ENCODE data around the gene CRKL.

CRKL gene

DNA sequence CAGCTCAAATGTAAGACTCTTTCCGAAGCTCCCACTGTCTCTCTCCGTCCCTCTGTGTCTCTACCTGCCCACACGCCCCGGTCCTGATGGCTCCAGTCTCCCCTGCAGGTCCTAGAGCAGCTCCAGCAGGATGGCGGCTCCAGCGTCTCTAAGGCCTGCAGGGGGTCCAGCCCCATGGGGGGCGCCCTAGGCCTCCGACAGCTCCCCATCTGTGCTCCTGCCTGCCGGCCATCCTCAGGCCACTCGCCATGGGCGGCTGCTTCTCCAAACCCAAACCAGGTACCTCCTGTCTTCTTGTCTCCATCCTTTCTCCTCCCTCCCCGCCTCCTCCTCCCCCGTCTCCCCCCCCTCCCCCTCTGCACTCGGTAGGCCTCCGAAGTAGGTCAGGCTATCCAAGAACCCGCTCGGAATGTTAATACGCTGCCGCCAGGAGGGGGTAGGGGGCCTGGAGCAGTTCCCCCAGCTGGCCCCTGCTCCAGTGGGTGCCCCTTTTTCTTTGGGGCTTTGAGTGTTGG lies 50.5 kb downstream of the CRKL start:
- DNase-seq (ENCODE audit: low spot score) = no peak

DNA sequence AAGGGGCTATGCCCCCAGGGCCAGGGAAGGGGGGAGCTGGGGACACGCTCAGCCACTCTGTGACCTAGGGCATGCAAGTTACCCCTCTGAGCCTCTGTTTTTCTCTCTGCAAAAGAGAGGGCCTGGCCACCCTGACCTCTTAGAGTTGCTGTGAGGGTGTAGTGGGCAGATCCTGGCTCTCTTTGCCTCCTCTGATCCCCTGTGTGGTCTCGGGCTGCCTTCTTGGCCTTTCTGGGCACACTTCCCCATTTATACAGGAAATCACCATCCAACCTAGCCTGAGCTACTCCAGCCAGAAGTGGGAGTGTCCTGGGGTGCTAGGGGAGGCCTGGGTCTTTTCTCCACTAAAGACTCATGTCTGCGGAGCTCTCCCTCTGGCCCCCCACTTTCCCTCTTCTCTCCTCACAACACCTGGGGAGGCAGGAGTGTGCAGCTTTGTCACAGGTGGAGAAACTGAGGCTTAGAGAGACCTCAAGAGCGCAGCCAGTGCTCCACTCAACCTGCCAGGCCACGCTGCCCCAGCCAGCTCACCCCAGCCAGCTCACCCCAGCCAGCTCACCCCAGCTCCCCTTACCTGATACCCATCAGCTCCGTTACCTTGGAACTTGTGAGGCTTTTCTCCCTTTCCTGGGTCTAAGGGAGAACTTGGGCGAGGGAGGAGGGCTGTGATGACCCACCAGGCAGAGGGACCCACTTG lies 51.2 kb downstream of the CRKL start:
- no peak for DNase-seq (ENCODE audit: low spot score)

DNA sequence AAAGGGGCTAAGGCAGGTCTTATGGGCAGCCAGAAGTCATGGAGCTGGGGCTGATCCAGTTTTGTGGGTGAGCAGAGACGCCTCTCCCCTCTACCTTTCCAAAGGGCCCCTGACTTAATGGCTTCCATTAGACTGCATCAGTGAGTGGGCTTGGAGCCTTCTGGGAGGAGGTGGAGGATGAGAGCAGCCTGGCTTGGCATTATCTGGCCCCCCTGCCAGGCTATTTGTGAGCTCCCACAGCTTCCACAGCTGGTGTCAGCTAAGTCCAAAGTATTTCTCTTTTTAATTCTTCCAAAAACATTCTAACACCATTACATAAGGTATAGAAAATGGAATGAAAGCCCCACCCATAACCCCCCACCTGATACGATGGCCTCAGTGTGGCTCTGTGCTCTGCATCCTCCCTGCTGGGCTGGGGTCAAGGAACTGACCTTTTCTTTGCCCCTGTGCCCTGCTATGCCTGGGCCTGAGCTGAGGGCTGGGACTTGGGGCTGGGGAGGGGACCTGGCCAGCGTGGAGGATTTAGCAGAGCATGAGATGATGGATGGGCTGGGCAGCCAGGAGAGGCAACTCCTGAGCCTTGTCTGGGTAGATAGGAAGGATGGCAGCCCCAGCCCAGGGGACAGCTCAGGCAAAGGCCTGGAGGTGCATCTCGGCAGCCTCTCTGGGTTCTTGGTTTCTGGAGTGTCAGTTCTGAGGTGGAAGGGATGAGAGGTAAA lies 53.9 kb downstream of the CRKL start:
- DNase-seq (ENCODE audit: low spot score) = no peak

DNA sequence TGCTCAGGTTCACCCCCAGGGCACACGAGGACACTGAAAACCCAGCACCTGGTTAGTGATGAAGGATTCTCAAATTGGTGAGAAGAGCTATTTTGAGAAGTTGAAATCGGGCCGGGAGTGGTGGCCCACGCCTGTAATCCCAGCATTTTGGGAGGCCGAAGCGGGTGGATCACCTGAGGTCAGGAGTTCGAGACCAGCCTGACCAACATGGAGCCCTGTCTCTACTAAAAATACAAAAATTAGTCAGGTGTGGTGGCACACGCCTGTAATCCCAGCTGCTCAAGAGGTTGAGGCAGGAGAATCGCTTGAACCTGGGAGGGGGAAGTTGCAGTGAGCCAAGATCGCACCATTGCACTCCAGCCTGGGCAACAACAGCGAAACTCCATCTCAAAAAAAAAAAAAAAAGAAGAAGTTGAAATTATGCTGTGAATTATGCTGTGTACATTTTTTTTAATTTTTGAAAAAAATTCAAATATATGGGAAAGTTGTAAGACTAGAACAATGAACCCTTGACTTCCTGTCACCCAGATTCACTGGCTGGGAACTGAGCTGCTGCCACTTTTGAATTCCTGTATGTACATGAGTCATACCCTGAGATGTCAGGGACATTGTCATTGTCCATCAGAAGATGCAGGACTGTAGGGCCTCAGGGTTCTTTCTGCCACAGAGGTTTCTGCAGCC lies 54.9 kb downstream of the CRKL start:
- DNase-seq (ENCODE audit: low spot score) = peak; percentile 57

DNA sequence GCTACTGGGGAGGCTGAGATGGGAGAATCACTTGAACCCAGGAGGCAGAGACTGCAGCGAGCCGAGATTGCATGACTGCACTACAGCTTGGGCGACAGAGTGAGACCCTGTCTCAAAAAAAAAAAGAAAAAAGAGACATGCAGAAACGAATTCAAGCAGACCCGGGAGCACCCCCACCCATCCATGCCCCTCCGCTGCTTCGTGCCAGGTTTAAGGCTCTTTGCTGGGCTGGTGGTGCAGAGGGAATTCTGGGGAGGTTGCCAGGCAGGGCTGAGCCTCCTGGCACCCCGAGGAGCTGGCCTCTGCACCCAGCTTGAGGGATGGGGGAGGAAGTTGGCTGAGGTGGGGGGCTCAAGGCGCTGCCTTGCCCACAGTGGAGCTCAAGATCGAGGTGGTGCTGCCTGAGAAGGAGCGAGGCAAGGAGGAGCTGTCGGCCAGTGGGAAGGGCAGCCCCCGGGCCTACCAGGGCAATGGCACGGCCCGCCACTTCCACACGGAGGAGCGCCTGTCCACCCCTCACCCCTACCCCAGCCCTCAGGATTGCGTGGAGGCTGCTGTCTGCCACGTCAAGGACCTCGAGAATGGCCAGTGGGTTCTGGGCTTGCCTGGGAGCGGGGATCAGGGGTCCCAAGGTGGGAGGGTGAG lies 55.8 kb downstream of the CRKL start:
- DNase-seq (ENCODE audit: low spot score) = no peak

DNA sequence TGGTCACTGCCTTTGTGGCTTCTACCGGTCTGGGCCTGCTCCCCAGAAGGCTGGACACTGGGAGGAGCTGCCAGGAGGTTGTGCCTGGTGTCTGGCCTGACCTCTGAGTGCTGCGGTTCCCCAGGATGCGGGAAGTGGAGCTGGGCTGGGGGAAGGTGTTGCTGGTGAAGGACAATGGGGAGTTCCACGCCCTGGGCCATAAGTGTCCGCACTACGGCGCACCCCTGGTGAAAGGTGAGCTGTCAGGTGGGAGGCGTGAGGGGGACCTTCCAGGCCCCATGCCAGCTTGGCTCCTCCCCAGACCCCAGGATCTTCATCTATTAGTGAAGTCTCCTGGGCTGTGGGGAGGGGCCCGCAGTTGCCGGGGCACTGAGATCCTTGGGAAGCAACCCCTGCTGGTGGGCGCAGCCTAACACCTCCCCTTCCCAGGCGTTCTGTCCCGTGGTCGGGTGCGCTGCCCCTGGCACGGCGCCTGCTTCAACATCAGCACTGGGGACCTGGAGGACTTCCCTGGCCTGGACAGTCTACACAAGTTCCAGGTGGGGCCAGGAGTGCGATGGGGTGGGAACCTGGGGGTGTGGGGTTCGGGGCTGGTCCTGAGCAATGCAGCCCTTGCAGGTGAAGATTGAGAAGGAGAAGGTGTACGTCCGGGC lies 56.6 kb downstream of the CRKL start:
- DNase-seq (ENCODE audit: low spot score) = no peak

DNA sequence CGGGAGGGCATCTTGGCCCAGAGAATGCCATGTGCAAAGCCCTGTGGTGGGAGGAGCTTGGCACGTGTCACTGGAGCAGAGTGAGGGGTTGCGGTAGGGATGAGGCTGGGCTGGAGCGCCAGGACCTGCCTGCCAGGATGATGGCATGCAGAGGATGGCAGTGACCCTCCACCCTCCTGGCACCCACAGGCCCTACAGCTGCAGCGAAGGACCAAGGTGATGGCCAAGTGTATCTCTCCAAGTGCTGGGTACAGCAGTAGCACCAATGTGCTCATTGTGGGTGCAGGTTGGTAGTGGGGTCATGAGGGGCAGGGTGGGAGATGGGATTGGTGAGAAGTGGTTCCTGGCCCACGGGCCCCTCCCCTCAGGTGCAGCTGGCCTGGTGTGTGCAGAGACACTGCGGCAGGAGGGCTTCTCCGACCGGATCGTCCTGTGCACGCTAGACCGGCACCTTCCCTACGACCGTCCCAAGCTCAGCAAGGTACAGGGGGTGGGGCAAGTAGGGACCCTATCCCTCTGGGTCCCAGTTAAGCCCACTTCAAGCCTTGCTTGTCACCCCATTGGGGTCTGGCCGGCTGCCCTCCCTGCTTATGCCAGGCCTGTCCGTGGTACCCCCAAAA lies 57.2 kb downstream of the CRKL start:
- no peak for DNase-seq (ENCODE audit: low spot score)

DNA sequence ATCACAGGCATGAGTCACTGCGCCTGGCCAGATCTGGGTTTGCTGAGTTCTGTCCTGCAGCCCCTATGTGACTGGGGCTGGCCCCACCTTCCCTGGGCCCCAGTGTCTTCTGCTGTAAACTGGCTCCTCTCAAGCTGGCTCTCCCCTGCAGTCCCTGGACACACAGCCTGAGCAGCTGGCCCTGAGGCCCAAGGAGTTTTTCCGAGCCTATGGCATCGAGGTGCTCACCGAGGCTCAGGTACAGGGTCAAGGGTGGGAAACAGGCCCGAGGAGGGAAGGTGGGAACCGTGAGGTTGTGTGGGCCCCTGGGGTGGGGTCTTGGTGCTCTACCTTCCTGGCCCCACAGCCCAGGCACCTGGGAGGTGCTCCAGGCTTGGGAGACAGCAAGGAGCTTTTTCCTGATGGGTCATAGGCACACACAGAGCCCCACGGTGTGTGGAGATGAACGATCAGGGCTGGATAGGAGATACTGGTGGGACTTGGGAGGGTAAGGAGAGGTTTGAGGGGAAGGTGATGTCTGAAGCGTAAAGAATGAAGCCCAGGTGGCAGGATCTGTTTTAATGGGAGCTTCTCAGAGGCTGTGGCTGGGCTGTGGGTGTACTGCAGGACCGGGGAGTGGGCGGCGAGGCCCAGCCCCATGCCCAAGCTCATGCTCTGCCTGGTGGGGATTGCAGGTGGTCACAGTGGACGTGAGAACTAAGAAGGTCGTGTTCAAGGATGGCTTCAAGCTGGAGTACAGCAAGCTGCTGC lies 58.5 kb downstream of the CRKL start:
- no peak for DNase-seq (ENCODE audit: low spot score)

DNA sequence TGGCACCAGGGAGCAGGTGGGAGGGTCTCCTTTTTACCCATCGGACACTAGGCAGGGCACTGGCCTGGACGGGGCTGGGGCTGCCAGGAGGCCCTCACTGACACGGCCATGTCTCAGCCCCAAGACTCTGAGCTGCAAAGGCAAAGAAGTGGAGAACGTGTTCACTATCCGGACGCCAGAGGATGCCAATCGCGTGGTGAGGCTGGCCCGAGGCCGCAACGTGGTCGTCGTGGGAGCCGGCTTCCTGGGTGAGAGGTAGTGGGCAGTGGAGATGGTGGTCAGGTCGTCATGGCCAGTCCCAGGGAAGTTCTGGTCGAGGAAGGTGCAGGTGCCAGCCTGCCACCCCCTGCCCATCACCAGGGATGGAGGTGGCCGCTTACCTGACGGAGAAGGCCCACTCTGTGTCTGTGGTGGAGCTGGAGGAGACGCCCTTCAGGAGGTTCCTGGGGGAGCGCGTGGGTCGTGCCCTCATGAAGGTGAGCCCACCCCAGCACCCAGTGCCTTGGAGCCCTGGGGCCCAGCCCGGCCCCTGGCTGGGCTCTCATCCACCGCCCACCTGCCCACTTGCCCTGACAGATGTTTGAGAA lies 59.2 kb downstream of the CRKL start:
- DNase-seq (ENCODE audit: low spot score) = no peak

DNA sequence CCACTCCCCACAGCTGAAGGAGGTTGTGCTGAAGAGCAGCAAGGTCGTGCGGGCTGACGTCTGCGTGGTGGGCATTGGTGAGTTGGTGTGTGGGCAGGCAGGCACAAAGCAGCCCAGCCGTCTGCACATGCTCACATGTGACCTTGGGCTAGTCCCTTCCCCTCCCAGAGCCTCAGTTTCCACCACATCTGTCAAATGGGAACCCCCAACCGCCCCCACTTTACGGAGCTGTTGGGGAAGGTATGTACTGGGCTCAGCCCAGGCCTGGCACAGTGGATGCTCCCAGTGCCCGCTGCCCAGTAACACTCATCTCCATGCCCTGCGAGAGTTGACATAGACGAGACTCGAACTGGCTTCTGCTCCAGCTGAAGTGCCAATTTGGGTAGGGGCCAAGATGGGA lies 59.8 kb downstream of the CRKL start:
- DNase-seq (ENCODE audit: low spot score) = no peak

DNA sequence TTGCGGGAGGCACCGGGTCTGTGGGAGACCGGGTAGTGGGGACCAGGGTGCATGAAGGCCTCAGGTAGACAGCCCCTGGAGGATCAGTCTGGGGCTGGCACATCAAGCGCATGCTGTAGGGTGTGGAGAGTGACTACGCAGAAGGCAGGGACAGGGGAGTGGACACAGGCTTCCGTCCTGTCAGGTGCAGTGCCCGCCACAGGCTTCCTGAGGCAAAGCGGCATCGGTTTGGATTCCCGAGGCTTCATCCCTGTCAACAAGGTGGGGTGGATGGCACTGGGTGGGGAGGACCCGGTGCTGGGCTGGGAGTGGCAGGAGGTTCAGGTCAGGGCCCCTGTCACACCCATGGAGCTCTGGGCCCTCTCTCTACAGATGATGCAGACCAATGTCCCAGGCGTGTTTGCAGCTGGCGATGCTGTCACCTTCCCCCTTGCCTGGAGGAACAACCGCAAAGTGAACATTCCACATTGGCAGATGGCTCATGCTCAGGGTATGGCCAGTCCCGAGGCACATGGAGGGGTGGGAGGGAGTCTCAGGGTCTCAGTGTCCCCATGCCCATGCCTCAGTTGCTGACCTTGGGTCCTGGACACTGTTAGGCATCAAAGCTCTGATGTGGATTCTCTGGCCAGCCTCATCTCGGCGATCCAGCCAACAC lies 60.4 kb downstream of the CRKL start:
- DNase-seq (ENCODE audit: low spot score) = no peak

DNA sequence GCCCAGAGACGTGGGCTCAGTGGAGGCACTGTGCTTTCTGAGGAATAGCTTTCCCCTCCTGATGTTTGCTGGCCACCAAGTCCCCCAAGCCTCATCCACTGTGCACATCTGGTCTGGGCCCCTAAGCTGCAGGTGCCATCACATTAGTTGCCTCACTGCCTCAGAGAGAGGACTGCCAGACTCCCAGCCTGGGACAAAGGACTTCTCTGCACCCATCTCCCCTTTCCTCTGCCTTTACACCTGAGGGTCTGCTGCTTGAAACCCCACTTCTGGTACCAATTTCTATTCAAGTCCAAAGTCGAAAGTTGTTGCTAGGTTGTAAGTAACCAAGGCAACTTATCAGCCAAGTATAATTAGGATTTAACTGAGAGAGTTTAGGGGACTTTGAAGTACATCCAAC lies 61.2 kb downstream of the CRKL start:
- no peak for DNase-seq (ENCODE audit: low spot score)

DNA sequence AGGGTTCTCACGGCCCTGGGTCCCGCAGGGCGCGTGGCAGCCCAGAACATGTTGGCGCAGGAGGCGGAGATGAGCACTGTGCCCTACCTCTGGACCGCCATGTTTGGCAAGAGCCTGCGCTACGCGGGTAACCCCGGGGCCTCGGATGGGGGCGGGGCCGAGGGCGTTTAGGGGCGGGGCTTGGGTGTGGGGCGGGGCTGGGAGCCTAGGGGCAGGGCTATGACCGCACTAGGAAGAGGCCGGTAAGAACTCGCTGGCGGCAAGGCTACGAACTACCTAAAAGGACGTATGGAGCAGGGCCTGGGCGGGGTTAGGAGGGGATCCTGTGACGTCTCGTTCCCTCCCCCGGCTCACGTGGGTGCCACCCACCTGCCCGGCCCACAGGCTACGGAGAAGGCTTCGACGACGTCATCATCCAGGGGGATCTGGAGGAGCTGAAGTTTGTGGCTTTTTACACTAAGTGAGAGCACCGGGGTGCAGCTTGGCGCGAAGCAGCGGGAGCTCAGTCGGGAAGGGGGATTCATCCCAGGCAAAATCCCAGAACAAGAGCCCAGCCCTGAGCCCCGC lies 62.1 kb downstream of the CRKL start:
- peak; percentile 74 for DNase-seq (ENCODE audit: low spot score)

DNA sequence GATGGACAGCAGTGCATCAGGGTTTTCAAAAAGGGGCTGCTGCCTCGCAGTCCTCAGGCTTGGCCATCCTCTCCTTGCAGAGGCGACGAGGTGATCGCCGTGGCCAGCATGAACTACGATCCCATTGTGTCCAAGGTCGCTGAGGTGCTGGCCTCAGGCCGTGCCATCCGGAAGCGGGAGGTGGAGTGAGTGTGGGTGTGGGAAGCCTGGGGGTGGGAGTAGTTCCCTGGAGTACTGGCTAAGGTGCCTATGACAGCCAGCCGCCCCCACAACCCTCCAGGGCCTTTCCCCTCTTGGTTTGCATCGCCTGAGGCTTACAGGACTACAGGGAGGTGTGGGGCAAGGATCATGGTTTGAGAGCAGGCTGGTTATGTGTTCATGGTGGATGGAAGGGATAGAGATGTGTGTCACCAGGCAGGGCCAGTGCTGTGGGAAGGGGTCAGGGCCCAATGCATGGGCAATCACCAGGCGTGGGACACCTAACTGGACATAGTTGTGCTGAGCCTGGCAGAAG lies 62.8 kb downstream of the CRKL start:
- no peak for DNase-seq (ENCODE audit: low spot score)

DNA sequence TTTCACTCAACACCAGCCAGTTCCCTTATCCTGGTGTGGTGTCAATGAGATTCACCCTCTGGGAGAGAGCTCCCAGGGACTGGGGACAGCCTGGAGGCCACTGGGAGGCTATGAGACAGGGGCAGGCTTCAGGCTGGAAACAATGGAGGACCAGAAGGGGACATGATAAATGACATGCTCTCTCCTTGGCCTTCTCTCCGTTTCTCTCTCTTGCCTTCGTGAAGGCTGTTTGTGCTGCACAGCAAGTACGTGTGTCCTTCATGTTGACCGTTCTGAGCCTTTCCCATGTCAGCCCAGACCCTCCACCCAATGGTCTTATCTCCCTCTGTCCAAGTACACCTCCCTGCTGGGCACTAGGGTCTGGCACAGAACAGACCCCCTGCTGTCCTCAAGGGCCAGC lies 63.3 kb downstream of the CRKL start:
- no peak for DNase-seq (ENCODE audit: low spot score)

DNA sequence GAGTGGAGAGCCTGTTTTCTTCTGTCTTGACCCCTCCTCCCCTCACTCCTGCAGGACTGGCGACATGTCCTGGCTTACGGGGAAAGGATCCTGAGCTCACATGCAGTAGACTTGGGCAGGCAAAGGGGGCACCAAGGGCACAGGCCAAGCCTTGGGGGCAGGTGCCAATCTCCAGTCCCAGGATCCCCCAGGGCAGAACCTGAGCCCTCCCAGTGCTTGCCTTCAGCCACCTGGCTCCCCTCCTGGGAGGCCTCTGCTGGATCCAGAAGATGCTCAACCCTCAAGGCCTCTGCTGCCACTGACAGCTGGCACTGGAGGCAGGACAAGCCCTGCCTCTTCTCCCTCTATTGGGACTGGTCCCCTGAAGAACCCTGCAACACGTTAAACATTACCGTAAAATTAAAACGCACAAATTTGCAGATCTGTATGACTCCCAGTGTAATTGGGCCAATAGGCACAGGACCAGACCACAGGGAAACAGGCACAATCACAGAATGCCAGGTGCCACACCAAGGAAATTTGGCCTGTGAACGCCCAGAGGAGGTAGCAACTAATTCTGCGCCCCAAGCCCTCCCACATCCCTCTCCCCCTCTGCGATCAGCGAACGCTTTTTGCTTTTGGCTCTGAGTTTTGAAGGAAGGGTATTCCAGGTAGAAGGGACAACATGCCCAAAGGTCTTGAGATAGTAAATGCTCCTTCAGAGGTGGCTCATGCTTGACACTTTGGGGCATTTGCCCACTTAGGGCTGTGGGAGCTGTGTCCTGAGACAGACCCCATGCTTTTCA lies 63.9 kb downstream of the CRKL start:
- no peak for DNase-seq (ENCODE audit: low spot score)

DNA sequence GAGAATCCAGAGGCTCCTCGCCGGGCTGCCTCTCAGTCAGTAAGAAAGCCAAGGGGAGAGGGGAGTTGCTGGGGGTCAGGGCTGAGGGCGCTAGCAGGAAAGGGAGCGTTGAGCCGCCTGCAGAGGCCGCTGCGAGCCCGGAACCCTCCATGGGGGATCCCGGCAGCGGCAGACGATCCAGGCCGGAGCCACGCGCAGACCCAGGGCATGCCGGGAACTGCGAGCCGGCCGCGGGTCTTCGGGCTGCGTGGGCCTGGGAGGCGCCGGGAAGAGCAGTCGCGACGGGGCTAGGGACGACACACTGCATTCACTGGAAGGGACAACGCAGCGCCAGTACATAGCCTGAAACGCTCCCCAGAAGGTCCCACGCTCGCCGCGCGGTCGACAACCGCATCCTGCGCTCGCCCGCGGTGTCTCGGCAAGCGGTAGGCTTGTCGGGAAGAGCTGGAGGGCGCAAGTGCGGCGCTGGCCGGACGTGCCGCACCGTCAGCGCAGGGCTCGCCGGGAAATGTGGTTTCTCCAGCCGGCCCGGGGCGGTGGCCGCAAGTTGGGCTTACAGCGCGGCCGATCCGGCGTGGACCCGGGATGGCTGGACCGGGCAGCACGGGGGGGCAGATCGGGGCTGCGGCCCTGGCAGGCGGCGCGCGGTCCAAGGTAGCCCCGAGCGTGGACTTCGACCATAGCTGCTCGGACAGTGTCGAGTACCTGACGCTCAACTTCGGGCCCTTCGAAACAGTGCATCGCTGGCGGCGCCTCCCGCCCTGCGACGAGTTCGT lies 64.8 kb downstream of the CRKL start, which contains the start of gene LZTR1:
Gene LZTR1, plus strand, starts transcription at position 511 of the 776 bp plus-strand sequence. Its CDS starts 75 bp downstream, at position 586.
- DNase-seq (ENCODE audit: low spot score) = peak; percentile 84

DNA sequence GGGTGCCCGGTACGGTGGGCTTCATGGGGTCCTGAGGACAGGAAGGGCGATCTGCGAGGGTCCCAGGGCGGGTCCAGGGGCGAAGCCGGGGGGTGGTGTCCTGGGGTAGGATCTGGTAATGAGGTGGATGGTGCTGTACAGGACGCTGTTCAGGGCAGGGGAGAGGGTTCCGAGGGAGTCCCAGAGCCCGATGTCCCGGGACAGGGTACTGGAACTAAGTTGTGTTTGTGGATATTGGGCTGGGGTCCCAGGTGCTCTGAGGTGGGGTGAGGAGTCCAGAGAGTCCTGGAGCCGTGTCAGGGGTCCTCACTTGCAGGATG lies 65.3 kb downstream of the CRKL start:
- no peak for DNase-seq (ENCODE audit: low spot score)
